ENCODE data around the gene DNAJC11.
"Not testable (repeated sequence)": the region's sequence is repeated elsewhere in the genome, so short reads cannot be mapped to it uniquely, and the experiment has no call there.

DNA sequence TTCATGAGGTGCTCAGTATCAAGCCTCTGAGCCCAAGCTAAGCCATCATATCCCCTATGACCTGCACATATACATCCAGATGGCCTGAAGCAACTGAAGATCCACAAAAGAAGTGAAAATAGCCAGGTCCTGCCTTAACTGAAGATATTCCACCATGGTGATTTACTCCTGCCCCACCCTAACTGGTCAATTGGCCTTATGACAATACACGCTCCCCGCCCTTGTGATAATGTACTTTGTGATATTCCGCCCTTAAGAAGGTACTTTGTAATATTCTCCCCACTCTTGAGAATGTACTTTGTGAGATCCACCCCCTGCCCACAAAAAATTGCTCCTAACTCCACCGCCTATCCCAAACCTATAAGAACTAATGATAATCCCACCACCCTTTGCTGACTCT lies 1.7 kb downstream of the DNAJC11 start:
- TF ChIP-seq, protein P1, sequence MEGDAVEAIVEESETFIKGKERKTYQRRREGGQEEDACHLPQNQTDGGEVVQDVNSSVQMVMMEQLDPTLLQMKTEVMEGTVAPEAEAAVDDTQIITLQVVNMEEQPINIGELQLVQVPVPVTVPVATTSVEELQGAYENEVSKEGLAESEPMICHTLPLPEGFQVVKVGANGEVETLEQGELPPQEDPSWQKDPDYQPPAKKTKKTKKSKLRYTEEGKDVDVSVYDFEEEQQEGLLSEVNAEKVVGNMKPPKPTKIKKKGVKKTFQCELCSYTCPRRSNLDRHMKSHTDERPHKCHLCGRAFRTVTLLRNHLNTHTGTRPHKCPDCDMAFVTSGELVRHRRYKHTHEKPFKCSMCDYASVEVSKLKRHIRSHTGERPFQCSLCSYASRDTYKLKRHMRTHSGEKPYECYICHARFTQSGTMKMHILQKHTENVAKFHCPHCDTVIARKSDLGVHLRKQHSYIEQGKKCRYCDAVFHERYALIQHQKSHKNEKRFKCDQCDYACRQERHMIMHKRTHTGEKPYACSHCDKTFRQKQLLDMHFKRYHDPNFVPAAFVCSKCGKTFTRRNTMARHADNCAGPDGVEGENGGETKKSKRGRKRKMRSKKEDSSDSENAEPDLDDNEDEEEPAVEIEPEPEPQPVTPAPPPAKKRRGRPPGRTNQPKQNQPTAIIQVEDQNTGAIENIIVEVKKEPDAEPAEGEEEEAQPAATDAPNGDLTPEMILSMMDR (IDR thresholded peaks at IDR 0.05), result not testable (repeated sequence)
- TF ChIP-seq POLR2A (IDR thresholded peaks at IDR 0.05), result not testable (repeated sequence)
